Memory B cell (primary cell): ENCODE data around the gene CCRL2.
"Not testable (repeated sequence)": the region's sequence is repeated elsewhere in the genome, so short reads cannot be mapped to it uniquely, and the experiment has no call there.

Experiments used
- ATAC-seq: fragments of 150-1000 bp; cut with Tn5 transposase; 2 replicates; pipeline ENCODE4 v1.10.0; 2021; ENCODE audit warnings: low read depth, mild to moderate bottlenecking, moderate library complexity
- DNase-seq, 2 donors: peaks; one replicate each; pipeline ENCODE4 v3.0.0; 2022; ENCODE audit warnings: low spot score in 2 of 2
- H3K27ac Mint-ChIP-seq: one replicate; pipeline ENCODE4 v1.8.0; 2022; ENCODE audit warnings: mild to moderate bottlenecking, moderate library complexity, mixed read lengths
- H3K27me3 Mint-ChIP-seq: one replicate; pipeline ENCODE4 v1.8.0; 2022; ENCODE audit warnings: mixed read lengths
- H3K36me3 Mint-ChIP-seq: one replicate; pipeline ENCODE4 v1.8.0; 2022; ENCODE audit warnings: mild to moderate bottlenecking, mixed read lengths
- H3K4me1 Mint-ChIP-seq: one replicate; pipeline ENCODE4 v1.8.0; 2022; ENCODE audit warnings: mixed read lengths
- H3K4me3 Mint-ChIP-seq: one replicate; pipeline ENCODE4 v1.8.0; 2022; ENCODE audit warnings: mild to moderate bottlenecking, moderate library complexity, mixed read lengths
- H3K9me3 Mint-ChIP-seq: one replicate; pipeline ENCODE4 v1.8.0; 2022; ENCODE audit warnings: mixed read lengths

CCRL2 gene

DNA sequence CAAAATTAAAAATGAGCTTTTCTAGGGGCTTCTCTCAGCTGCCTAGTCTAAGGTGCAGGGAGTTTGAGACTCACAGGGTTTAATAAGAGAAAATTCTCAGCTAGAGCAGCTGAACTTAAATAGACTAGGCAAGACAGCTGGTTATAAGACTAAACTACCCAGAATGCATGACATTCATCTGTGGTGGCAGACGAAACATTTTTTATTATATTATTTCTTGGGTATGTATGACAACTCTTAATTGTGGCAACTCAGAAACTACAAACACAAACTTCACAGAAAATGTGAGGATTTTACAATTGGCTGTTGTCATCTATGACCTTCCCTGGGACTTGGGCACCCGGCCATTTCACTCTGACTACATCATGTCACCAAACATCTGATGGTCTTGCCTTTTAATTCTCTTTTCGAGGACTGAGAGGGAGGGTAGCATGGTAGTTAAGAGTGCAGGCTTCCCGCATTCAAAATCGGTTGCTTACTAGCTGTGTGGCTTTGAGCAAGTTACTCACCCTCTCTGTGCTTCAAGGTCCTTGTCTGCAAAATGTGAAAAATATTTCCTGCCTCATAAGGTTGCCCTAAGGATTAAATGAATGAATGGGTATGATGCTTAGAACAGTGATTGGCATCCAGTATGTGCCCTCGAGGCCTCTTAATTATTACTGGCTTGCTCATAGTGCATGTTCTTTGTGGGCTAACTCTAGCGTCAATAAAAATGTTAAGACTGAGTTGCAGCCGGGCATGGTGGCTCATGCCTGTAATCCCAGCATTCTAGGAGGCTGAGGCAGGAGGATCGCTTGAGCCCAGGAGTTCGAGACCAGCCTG lies 35.3 kb upstream of the CCRL2 start:
- ATAC-seq: no peak
- Mint-ChIP-seq H3K9me3 (no peaks in the 10 kb centered on the region), H3K27ac (no peak overlapping the region), H3K4me1 (peaks cover 20% of the 10 kb centered on the region), H3K27me3 (no peaks in the 10 kb centered on the region), H3K36me3 (no peaks in the 10 kb centered on the region), H3K4me3 (no peak overlapping the region)
- DNase-seq: no peak

DNA sequence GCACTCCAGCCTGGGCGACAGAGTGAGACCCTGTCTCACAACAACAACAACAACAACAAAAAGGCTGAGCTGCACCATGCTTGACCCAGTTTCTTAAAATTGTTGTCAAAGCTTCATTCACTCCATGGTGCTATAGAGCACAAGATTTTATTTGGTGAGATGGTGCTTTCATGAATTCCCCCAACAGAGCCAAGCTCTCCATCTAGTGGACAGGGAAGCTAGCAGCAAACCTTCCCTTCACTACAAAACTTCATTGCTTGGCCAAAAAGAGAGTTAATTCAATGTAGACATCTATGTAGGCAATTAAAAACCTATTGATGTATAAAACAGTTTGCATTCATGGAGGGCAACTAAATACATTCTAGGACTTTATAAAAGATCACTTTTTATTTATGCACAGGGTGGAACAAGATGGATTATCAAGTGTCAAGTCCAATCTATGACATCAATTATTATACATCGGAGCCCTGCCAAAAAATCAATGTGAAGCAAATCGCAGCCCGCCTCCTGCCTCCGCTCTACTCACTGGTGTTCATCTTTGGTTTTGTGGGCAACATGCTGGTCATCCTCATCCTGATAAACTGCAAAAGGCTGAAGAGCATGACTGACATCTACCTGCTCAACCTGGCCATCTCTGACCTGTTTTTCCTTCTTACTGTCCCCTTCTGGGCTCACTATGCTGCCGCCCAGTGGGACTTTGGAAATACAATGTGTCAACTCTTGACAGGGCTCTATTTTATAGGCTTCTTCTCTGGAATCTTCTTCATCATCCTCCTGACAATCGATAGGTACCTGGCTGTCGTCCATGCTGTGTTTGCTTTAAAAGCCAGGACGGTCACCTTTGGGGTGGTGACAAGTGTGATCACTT lies 34.3 kb upstream of the CCRL2 start:
- no peaks in the 10 kb centered on the region for H3K27me3 Mint-ChIP-seq
- no peak overlapping the region for H3K4me3 Mint-ChIP-seq

DNA sequence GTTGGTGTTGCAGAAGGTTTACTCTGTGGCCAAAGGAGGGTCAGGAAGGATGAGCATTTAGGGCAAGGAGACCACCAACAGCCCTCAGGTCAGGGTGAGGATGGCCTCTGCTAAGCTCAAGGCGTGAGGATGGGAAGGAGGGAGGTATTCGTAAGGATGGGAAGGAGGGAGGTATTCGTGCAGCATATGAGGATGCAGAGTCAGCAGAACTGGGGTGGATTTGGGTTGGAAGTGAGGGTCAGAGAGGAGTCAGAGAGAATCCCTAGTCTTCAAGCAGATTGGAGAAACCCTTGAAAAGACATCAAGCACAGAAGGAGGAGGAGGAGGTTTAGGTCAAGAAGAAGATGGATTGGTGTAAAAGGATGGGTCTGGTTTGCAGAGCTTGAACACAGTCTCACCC lies 32.3 kb upstream of the CCRL2 start:
- Mint-ChIP-seq H3K27me3 (no peaks in the 10 kb centered on the region), H3K27ac (no peak overlapping the region), H3K4me1 (peaks cover 14% of the 10 kb centered on the region), H3K9me3 (no peaks in the 10 kb centered on the region), H3K36me3 (no peaks in the 10 kb centered on the region), H3K4me3 (no peak overlapping the region)
- DNase-seq (no peak), ATAC-seq (no peak)

More for the DNA sequence above, 34.3 kb upstream of the CCRL2 start:
- Mint-ChIP-seq H3K27ac (no peak overlapping the region), H3K4me1 (peaks cover 20% of the 10 kb centered on the region), H3K9me3 (no peaks in the 10 kb centered on the region), H3K36me3 (no peaks in the 10 kb centered on the region)
- ATAC-seq (no peak), DNase-seq (no peak)

DNA sequence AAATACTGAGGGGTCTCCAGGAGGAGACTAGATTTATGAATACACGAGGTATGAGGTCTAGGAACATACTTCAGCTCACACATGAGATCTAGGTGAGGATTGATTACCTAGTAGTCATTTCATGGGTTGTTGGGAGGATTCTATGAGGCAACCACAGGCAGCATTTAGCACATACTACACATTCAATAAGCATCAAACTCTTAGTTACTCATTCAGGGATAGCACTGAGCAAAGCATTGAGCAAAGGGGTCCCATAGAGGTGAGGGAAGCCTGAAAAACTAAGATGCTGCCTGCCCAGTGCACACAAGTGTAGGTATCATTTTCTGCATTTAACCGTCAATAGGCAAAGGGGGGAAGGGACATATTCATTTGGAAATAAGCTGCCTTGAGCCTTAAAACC lies 31.8 kb upstream of the CCRL2 start:
- Mint-ChIP-seq H3K36me3 (no peaks in the 10 kb centered on the region), H3K9me3 (no peaks in the 10 kb centered on the region), H3K4me1 (peaks cover 17% of the 10 kb centered on the region), H3K4me3 (no peak overlapping the region), H3K27me3 (no peaks in the 10 kb centered on the region), H3K27ac (peak overlapping the region; percentile 25)
- ATAC-seq (no peak), DNase-seq (no peak)

DNA sequence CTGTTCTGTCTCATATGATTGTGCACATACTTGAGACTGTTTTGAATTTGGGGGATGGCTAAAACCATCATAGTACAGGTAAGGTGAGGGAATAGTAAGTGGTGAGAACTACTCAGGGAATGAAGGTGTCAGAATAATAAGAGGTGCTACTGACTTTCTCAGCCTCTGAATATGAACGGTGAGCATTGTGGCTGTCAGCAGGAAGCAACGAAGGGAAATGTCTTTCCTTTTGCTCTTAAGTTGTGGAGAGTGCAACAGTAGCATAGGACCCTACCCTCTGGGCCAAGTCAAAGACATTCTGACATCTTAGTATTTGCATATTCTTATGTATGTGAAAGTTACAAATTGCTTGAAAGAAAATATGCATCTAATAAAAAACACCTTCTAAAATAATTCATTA lies 31.2 kb upstream of the CCRL2 start:
- H3K4me1 Mint-ChIP-seq: peaks cover 21% of the 10 kb centered on the region
- no peak for ATAC-seq
- peak overlapping the region; percentile 25 for H3K27ac Mint-ChIP-seq
- DNase-seq: no peak
- no peaks in the 10 kb centered on the region for H3K36me3 Mint-ChIP-seq
- no peaks in the 10 kb centered on the region for H3K9me3 Mint-ChIP-seq
- no peaks in the 10 kb centered on the region for H3K27me3 Mint-ChIP-seq
- H3K4me3 Mint-ChIP-seq: no peak overlapping the region

DNA sequence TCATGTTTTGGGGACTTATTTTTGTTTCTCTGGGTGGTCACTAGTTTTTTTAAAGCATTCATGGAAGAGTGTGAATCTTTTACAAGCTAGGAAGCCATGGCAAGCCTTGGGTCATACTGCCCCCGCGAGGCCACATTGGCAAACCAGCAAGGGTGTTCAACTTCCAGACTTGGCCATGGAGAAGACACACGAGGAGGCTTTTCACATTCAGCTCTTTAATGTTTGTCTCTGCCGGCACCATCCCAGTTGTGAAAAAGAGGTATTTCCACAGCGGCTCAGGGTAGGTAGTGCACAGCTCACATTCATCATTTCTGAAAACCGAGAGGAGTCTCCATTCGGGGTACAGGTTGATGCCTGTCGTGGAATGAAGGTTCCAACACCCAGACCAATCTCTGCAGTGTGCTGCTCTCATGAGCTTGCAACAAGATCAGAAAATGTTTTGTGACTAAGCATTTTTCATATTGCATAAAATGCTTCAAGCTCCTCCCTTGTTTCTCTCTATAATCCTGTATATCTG lies 28.6 kb upstream of the CCRL2 start:
- Mint-ChIP-seq H3K4me3 (no peak overlapping the region), H3K27me3 (no peaks in the 10 kb centered on the region), H3K4me1 (peaks cover 35% of the 10 kb centered on the region), H3K9me3 (no peaks in the 10 kb centered on the region), H3K27ac (no peak overlapping the region), H3K36me3 (no peaks in the 10 kb centered on the region)
- peak; percentile 51 for ATAC-seq
- DNase-seq: peak; percentile 48

DNA sequence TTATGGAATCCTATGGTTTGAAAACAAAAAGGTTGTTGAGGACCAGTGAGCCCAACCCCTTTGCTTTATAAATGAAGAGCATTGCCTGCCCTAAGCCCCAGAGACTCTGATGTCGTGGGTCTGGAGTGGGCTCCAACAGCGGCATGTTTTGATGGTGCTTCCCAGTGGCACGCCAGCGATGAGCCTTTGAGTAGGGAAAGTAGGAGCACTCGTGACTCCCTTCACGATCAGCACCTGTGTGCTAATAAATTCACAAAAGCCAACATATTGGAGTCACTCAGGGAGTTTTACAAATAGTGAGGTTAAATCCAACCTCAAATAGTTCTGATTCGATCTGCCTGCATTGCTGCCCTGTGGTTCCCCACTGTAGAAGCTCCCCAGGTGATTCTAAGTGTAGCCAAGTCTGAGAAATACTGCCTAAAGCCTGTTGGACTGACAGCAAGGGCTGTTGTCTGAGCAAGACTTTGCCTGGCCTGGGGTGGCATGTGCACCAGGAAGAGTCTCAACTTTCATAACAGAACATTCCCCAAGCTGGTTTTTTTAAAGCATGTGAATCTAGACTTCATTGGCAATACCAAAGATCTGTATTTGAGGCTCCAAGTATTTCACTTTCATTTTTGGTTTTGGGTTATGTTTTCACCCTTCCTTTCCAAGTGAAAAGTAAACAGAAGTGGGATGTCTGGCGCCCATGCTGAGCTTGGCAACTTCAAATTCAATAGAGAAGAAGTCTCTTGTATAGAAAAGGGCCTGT lies 26.4 kb upstream of the CCRL2 start:
- ATAC-seq (no peak), DNase-seq (no peak)
- H3K4me1 Mint-ChIP-seq: peaks cover 45% of the 10 kb centered on the region
- H3K27ac Mint-ChIP-seq: peak overlapping the region; percentile 53
- H3K36me3 Mint-ChIP-seq: no peaks in the 10 kb centered on the region
- no peaks in the 10 kb centered on the region for H3K27me3 Mint-ChIP-seq
- H3K4me3 Mint-ChIP-seq: peak overlapping the region; percentile 53
- H3K9me3 Mint-ChIP-seq: no peaks in the 10 kb centered on the region

DNA sequence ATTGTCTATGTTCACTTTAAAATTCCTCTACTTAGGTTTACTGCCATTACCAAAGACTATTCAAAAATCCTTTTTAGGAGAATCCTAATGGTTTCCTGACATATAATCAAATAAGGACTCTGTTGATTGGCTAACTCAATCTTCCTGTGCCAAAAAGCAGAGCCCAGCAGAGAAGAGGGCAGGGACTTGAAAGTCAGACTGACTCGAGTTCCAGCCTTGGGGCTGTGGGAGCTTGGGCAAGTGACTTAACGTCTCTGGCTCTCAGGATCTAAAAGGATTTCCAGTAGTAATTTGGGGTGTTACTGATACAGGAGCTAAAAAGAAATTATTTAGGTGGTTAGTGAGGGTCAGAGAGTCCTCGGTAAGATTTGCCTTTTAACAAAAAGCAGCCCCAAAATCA lies 25.4 kb upstream of the CCRL2 start:
- DNase-seq: no peak
- Mint-ChIP-seq H3K9me3 (no peaks in the 10 kb centered on the region), H3K4me1 (peaks cover 47% of the 10 kb centered on the region), H3K36me3 (no peaks in the 10 kb centered on the region), H3K4me3 (no peak overlapping the region), H3K27ac (no peak overlapping the region), H3K27me3 (no peaks in the 10 kb centered on the region)
- ATAC-seq: no peak

DNA sequence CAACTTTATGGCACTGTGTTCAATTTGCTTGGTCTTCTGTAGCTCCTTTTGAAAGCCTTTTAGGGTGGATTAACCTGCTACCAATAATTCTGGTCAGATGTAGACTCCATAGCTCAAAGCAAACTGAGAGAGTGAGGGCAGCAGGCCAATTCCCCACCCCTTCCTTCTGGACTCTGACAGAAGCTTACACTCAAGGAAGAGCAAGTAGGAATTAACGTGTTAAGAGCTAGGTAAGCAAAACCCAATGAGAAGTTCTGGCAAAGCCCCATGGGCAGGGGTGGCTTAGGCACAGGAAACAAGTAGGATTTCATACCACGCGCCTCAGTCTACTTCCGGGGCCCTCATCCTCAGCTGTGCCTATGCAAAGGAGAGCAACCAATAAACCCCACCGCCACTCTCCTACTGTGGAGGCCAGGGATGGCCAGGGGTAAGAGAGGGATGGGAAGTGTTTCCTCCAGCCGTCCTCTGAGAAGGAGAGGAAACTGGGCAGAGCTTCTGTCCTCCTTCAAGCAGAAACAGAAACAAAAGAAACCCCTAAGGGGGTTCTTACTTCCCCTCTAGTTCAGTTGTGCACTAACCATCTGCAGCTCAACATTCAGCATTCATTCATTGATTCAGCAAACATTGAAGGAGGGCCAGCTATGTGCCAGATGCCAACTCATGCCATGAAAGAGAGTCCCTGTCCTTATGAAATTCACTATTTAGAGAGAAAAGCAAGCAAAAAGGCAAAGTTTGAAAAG lies 23.7 kb upstream of the CCRL2 start:
- Mint-ChIP-seq H3K27me3 (no peaks in the 10 kb centered on the region), H3K27ac (peak overlapping the region; percentile 80), H3K4me1 (peaks cover 44% of the 10 kb centered on the region), H3K4me3 (peak overlapping the region; percentile 71), H3K9me3 (no peaks in the 10 kb centered on the region), H3K36me3 (no peaks in the 10 kb centered on the region)
- peak in 1 of 2 donors; percentile 23 for DNase-seq
- peak; percentile 79 for ATAC-seq

DNA sequence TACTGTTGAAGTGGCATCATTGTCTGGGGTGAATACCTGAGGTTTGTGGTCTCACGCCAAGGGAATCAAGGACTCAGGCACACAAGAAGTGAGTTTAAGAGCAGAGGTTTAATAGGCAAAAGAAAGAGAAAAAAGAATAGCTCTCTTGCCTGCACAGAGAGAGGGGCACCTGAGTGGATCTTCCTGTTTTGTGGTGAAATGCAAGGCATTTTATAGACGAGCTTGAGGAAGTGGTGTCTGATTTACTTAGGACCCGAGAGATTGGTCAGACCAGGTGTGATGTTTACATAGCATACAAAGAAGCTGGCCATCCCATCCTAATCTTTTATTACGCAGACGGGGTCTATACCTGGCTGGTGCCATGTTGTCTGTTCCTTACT lies 23.1 kb upstream of the CCRL2 start:
- Mint-ChIP-seq H3K4me3 (peak overlapping the region; percentile 71), H3K4me1 (peaks cover 43% of the 10 kb centered on the region), H3K27me3 (no peaks in the 10 kb centered on the region), H3K36me3 (no peaks in the 10 kb centered on the region), H3K9me3 (no peaks in the 10 kb centered on the region), H3K27ac (peak overlapping the region; percentile 80)
- ATAC-seq (peak; percentile 66), DNase-seq (no peak)

DNA sequence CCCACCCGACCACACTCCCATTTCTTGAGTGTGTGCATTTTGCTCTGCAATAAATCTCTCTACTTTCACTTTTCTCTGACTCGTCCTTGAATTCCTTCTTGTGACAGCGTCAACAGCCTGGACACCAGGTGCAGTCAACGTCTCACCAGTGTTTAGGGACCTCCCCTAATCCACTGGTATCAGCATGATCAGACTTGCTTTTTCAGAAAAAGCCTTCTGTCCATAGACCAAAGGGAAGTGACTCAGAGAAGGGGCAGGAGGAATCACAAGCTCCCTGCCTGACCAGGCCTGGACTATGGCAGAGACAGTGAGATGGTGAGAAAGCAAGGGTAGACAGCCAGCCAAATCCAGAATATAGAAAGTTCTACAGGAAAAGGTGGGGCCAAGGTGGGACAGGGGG lies 20.9 kb upstream of the CCRL2 start:
- ATAC-seq: no peak
- no peak for DNase-seq
- peaks cover 28% of the 10 kb centered on the region for H3K4me1 Mint-ChIP-seq
- no peaks in the 10 kb centered on the region for H3K27me3 Mint-ChIP-seq
- no peak overlapping the region for H3K4me3 Mint-ChIP-seq
- H3K9me3 Mint-ChIP-seq: no peaks in the 10 kb centered on the region
- no peaks in the 10 kb centered on the region for H3K36me3 Mint-ChIP-seq
- H3K27ac Mint-ChIP-seq: no peak overlapping the region

DNA sequence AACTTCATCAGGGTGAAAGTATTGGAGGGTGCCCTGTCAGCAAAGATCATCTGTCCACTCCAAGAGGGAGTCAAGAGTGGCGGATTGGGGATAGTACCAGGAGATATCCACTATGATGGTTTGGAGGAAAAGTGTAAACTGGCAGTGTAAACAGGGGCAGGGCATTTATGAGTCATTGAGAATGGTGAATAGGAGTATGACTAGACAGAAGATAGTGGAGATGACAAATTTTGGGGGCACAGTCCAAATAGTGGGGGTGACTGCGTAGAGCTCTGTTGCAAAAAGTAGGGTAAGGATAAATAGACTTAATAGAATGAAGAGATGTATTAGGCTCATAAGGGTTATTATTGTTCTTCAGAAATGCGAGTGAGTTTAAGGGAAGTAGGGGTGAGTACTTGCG lies 18.2 kb upstream of the CCRL2 start:
- not testable (repeated sequence) for H3K9me3 Mint-ChIP-seq, ATAC-seq

DNA sequence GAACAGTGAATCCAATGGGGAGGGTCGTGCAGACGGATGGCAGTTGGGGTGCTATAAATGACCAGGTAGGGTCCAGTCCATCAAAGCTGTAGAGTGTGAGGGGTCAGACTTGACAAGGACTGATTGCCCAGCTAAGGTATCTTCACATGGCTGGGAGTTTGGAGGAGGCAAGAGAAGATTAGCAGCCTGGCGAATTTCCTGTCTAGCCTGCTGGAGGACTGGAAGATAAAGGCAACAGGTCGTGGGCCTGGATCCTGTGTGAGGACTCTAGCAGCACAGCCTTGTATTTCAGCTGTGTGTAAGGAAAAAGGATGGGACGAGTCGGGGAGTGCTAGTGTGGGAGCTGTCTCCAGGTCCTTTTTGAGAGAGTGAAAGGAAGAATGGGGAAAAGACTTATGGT lies 17.8 kb upstream of the CCRL2 start:
- ATAC-seq (no peak), DNase-seq (no peak)
- Mint-ChIP-seq H3K4me1 (peaks cover 11% of the 10 kb centered on the region), H3K27ac (no peak overlapping the region), H3K27me3 (no peaks in the 10 kb centered on the region), H3K9me3 (no peaks in the 10 kb centered on the region), H3K4me3 (no peak overlapping the region), H3K36me3 (no peaks in the 10 kb centered on the region)

More for the DNA sequence above, 18.2 kb upstream of the CCRL2 start:
- DNase-seq, H3K27ac Mint-ChIP-seq, H3K27me3 Mint-ChIP-seq, H3K4me3 Mint-ChIP-seq, H3K36me3 Mint-ChIP-seq: not testable (repeated sequence)
- peaks cover 15% of the 10 kb centered on the region for H3K4me1 Mint-ChIP-seq
